GM19239 (cell line): Measurements from ENCODE around the gene MAMSTR.

Experiments used
- DNase-seq: peaks from one replicate; pipeline ENCODE4 v3.0.0; 2011; ENCODE audit warnings: low spot score; ENCODE audit not compliant: insufficient read length
- FAIRE-seq: peaks from 2 replicates; lab custom pipeline; 2011; peaks lifted over from hg19 to GRCh38; lab: Jason Lieb, UNC

The MAMSTR gene

DNA sequence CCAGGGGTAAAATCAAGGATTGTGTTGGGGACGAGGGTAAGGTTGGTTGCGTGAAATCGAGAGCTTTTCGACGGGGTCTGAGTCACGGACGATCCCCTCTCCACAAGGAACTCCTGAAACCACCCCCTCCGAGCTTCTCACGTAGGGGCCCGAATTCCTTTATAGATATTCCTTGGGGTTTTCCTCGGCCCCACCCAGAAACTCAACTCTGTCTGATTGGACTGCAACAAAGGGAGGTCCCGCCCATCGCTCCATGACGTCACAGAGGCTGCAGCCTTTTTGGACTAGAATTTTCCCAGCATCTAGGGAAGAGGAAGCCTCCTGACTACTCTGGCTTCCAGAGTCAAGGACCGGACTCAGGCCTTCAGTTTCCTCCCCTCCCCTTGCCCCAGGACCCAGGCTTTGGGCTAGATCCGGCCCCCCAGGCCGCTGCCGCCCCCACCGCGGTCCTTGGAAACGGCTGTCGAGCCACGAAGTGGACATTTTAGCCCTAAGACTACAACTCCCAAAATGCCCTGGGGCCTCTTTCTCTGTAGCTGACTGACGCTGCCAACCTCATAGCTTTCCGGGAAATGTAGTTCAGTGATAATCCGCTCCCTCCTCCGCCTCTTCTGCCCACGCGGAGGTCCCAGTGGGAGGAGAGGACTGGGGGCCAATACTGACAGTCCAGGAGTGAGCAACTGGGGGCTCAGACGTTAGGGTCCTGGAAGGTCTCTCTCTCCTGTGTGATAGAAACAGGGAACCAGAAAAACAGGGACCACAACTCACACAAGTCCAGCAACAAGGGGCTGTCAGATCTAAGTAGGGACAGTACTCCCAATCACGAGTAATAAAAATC lies 27.4 kb upstream of the MAMSTR start, which contains the start of gene IZUMO1:
Gene IZUMO1 (minus strand): TSS at position 172 of the 838 bp plus-strand sequence. CDS start 1,050 bp downstream, outside the sequence.
- peak; percentile 70 for DNase-seq

DNA sequence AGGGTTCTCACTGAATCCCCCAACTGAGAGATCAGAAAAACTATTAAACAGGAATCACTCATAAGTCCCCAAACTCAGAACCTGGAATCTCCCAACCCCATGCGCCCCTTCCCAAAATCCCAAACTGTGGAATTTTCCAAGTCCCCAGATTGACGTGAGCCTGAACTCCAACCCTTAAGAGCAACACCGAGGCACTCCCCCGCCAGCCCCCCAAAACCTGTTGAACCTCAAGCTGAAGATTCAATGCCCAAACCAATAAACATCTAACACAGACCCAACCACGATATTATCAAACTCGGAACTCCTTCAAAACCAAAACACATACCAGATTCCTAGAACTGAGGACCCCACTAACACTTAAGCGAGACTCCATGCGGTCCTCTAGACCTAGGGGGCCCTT lies 26.6 kb upstream of the MAMSTR start:
- DNase-seq, result no peak
- no peak for FAIRE-seq

More for the DNA sequence above, 27.4 kb upstream of the MAMSTR start, which contains the start of gene IZUMO1:
- FAIRE-seq, result no peak

DNA sequence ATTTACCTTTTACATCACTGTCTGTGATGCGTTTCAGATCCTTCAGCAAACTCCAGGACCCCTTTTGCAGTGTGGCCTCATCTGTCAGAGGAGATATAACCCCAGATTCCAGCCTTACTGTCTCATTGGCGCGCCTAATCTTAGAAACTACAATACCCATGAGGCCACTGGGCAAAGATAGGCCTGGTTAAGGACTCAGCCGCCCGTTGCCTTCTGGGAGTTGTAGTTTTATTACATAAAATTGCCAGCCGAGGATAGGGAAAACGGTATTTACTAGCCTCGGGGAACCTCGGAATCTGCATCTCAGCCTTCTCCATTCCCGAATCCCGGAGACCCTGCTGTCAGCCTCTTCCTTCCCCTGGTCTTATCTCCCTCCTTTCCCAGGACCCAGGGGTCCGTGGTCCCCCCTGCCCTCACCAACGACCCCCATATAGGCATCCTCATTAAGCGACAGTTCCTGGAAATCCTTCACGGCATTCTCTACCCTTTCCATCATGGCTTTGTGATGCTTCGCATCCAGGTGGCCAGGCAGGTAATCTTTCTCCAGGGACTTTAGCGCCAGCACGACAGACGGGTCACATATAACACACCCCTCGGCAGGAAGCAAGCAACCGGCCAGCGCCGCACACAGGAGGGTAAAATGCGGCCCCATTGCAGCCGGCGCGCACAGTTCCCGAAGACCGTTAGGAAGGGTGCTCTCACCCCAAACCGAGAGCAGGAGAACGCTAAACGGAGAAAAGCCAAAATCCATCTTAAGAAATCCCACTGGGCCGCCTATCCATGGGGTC lies 25.9 kb upstream of the MAMSTR start:
- DNase-seq (no peak), FAIRE-seq (no peak)

DNA sequence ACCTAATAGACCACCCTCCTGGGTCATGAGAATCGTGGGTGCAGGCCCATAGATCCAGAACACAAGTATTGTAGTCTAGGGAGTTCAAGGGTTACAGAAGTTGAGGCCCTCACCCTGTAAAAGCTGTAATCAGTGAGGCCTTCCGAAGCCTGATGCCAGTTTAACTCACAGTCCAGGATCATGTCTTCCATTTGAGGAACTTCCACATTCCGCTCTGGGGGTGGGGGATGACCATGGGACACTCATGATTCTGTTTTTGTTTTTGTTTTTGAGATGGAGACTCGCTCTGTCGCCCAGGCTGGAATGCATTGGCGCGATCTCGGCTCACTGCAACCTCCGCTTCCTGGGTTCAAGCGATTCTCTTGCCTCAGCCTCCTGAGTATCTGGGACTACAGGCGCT lies 22.6 kb upstream of the MAMSTR start:
- no peak for DNase-seq
- FAIRE-seq, result no peak

DNA sequence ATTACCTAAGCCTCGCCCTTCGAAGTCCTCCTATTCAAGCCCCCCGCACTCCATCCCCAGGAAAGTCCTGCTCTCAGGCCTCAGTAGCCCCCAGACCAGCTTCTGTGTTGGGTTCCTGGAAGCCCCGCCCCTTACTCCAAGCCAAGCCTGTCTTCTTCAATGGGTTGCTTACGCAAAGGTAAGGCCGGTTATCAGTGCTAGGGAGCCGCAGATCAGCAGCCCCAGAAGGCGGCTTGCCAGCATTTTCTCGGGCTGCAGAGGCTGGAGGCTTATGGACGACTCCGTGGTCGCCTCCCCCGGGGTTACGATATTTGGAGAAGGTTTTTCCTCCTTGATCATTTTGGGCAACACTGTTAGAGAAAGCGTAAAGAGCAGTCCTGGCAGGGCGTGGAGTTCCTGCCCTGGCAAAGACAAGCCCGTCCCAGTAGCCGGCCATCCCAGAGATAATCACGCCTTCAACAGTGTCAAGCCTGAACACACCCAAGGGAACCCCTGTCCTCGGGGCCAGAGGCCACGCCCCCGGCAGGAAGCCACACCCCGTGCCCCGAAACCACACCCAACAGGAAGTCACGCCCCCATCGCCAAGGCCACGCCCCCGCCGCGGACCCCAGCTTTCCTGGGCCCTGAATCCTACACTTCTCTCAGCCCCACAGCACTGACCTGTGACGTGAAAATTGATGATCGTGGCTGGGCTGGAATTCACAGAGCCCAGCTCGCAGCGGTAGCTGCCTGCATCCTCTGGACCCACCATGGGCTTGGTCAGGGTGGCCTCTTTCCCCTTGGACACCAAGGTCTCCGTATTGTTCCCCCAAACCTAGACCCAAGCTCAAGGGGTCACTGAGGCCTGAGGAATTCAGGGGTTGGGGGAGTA lies 21.8 kb upstream of the MAMSTR start:
- DNase-seq (no peak), FAIRE-seq (no peak)

DNA sequence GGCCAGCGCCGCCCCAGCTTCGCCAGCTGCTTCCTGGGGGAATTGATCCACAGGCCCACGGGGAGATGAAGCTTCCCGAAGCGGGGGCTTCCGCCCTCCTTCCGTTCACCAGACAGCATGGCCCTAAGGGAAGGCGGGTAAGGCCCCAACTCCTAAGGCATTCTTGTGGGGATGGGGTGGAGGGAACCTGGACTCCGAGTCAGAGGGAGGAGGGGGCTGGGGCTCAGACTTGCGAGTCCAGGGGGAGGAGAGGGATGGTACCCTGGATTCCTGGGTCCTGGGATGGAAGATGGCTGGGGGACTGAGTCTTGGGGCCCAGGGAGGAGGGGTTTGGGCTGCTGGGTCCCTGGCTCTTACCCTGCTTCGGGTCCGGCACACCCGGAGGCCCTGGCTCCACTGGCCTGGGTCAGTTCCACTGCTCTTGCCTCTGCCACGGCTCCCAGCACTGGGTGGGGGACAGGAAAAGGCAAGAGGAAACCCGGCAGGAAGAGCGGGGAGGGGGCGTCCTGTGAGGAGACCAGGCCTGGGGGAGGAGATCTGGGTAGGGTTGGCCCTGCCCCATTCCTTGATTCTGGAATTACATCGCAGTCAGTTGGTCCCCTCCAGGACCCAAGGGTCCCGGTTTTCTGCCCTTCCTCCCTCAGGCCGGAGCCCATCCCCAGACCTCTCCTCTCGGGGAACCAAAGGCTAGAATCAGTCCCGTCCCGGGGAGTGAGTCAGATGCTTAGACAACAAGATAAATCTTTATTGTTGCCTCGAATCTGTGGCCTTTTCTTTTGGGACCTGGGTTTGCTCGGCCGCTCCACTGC lies 20.8 kb upstream of the MAMSTR start, which contains the start of gene RASIP1:
Gene RASIP1 (minus strand): TSS at position 447 of the 809 bp plus-strand sequence. CDS start 328 bp downstream, at position 119.
- DNase-seq (no peak), FAIRE-seq (no peak)

DNA sequence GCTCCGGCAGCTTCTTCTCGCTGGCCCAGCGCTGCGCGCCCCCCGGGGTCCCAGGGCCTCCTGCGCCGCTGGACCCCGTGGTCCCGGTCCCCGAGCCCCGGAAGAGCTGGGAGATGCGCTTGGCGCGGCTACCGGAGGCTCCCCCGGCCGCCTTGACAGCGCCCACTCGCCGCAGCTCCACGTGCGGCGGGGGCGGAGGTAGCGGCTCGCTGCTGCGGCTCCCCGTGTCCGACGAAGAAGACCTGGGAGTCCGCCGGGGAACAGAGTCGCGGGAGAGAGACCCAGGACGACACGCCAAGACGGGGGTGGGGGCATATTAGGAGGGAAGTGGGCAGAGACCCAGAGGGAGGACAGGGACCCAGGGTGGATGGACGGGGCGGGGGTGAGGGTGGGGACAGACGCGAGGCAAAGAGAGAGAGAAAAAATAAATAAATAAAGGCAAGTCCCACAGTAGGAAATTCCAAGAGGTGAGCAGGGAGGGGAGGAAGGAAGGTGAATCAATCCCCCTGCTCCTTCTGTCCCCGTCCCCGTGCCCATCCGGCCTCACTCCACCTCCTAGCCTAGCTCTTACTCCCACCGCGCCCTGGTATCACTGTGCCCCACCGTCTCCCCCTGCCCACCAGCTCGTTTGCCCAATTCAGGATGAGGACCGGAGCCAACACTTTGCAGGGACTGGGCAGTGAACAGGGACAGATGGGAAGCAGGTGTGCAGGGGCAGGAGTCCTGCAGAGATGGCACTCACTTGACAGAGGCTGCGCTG lies 20.1 kb upstream of the MAMSTR start:
- DNase-seq, result no peak
- no peak for FAIRE-seq

DNA sequence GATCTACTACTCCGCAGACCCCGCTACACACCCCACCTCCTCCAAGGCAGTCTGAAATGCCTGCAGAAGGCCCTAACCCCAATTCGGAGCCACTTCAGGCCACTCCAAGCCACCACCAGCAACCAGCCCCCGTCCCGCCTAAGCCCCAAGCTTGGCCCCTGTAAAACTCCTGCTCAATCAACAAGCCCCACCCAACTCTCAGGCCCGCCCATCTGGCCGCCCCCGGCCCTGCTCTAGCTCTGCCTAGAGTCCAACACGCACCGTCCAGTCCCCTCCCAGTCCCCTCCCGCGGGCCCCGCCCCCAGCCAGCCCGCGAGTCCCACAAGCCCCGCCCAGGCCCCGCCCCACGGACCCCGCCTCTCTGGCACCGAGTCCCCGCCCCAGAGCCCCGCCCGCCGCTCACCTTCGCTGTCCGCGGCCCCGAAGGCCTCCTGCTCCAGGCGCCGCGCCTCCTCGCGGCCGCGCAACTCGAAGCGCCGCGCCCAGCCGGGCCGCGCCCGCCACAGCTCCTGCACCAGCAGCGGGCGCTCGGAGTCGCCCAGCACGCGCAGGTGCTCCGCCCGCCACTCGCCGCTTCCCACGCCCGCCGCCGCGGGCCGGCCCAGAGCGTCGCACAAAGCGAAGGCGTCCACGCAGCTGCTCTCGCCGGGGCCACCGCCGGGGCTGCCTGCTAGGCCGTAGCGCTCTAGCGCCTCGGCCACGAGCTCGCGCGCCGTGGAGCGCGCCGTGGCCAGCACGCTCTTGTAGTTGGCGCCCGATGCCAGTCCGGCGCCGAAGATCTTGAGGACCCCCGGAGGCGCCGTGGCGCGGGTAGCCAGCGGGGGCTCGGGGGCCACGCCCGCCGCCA lies 19.3 kb upstream of the MAMSTR start:
- peak; percentile 68 for FAIRE-seq

DNA sequence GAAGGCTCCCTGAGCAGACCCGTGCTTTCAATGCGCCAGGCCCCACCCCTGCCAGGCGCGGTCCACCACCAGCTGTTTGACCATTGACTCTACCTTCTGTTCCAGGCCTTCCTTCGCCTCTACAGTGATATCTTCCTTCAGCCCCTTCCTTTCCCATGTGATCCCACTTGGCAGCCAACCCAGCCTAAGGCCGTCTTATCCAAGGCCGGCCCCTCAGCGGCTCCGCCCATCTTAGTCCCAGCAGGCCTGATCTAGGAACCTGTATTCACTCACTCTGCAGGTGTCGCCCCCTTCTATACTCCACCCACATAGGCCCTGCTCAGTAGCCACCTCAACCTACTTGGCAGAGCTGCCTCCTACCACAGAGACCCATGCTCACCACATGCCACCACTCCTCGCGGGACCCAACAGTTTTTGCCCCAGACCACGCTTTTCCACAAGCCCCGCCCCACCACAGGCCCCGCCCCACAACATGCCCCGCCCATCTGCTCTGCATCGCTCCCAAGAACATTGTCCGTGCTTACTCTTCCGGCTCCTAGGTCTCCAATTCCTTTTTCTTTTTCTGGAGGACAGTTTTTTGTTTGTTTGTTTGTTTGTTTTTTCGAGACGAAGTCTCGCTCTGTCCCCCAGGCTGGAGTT lies 18.0 kb upstream of the MAMSTR start:
- DNase-seq (no peak), FAIRE-seq (no peak)

More for the DNA sequence above, 19.3 kb upstream of the MAMSTR start:
- peak; percentile 99 for DNase-seq

DNA sequence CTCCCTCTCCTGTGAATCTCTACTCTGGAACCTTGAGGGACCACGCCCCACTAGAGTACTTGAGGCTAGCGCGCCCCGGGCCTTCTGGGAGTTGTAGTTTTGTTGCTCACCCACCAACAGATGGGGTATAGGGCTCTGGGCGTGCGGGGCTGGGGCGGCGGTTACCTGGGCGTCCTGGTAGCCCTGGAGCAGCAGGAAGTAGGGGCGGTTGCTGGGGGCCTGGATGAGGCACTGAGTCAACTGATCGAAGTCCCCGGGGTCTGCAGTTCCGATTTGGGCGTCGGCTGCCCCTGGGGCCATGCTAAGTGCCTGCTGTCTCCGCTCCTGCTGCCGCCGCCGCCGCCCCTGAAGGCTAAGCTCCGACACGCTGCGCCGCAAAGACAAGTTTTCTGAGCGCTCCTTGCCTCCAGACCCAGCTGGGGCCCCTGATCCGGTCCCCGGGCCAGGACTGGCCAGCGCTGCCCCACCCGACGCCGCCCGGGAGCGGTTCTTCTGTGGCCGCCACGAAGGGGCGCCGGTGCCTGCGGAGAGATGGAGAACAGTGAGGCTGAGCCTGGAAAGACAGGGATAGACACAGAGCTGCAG lies 15.6 kb upstream of the MAMSTR start:
- DNase-seq (no peak), FAIRE-seq (no peak)

DNA sequence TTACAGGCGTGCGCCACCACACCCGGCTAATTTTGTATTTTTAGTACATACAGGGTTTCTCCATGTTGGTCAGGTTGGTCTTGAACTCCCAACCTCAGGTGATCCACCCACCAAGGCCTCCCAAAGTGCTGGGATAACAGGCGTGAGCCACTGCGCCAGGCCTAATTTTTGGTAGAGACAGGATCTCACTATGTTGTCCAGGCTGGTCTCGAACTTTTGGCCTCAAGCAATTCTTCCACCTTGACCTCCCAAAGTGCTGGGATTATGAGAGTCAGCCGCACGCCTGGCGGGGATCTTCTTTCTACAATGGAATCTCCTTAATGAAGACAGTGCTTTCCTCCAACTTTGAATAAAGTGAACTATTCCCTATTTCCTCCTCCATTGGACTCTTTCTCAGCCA lies 15.1 kb upstream of the MAMSTR start:
- FAIRE-seq (no peak), DNase-seq (no peak)

DNA sequence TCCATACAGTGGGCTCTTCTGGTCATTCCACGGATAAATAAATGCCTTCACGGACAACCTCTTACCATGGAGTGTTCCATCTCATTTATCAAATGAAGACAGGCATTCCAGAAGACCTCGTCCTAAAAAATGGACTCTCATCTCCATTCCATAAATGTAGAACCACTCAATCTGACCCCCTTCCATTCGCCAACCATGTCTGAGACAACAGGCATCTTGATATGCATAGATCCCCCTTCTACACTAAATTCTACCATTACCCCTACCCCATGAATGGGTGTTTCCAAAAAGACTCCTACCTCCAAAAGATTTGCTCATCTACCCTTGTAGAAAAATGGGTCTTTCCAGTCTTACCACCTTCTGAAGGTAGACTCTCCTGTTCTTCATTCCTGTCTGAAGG lies 11.9 kb upstream of the MAMSTR start:
- DNase-seq (no peak), FAIRE-seq (no peak)

DNA sequence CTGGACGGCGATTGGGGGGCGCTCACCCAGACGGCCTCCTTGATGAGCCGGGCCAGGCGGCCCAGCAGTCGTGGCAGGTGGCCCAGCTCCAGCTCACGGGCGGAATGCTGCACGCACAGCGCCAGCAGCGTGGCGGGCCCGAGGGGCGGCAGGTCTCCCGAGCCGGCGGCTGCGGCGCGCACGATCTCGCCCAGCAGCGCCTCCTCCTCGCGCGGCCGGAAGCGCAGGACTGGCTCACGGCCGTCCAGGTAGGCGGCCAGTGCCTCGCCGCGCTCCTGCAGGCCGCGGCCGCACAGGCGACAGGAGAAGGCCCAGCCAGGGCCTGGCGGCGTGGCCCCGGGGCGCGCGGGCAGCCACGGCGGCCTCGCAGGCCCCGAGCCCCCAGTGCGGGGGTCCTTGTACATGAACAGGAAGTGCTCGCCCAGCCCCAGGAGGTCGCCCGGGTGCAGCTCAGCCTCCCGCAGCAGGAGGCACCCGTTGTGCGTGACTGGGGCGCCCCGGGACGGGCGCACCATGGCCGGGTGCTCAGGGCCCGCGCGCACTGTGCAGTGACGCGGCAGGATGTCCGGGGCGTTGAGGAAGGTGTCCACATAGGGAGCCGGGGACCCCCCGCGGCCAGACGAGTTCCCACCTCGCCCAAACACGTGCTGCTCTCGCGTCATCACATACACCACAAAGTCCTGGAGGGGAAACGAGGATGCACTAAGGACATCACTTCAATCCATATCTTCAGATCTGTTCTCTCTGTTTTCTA lies 9.6 kb upstream of the MAMSTR start:
- FAIRE-seq (no peak), DNase-seq (no peak)

DNA sequence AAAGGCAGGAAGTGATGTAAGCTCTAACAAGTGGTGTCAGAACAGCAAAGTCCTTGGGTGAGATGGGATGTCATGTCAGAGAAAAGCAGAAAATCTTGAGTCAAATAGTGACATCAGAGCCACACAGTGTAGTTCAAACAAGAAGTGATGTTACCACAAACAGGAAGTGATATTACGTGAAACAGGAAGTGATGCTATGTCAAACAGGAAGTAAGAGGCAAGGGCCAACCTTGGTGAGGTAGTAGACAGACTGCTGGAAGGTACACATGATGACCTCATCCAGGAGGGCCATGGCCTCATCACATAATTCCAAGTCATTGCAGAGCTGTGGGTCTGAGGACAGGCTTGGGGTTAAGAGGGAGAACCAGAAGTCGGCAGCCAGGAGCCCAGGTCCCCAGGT lies 7.0 kb upstream of the MAMSTR start:
- peak; percentile 26 for FAIRE-seq
- DNase-seq, result peak; percentile 61

DNA sequence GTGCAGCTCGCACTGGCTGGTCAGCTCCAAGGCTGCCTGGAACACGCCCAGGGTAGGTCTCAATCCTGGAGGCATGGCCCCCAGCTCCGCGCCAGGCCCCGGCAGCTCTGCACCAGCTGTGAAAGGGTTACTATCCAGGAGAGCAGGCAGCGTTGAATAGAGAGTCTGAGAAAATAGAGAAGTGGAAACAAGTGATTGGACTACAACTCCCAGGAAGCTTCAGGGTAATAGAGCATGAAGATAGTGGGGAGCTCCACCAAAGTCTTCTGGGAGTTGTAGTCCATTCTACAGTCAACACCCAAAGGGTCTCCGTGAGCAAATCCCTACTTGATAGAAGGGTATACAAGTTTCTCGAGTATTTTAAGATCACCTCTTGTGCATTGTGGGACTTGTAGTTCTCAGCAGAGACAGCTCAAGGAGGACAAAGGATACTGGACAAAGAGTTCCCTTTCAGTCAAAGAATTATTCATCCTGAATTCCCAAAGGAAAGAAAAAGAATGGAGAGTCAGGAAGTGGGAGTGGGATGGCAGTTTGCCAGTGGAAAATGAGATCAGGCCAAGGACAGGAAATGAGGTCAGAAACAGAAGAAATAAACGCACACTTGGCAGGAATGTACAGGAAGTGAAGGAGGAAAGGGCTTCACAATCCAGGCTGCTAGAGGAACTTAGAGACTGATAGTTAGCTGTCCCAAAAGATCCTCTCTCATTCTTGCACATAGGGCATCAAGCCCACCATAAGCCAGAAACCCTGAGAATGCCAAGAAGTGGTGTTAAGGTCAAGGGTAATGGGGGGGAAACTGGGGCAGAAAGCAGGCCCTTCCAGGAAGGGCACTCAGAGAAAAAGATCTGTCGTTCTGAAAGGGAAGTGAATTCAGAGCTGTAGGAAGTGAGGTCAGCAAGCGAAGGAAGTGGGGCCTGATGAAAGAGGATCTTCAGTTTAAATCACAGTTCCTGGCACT lies 5.5 kb upstream of the MAMSTR start:
- peak; percentile 45 for FAIRE-seq

More for the DNA sequence above, 5.5 kb upstream of the MAMSTR start:
- no peak for DNase-seq
